HEK293T (cell line): ENCODE data around the gene TRMT10A.

ENCODE experiments used
- CTCF ChIA-PET: fragments of 350-600 bp; formaldehyde crosslinking; extraction: SDS; loops from one replicate; lab custom pipeline; 2021; ENCODE audit warnings: antibody characterized with exemption, inconsistent platforms; lab: Yijun Ruan, JAX
- POLR2A ChIA-PET: fragments of 350-600 bp; formaldehyde crosslinking; extraction: SDS; loops from one replicate; lab custom pipeline; 2020; ENCODE audit warnings: antibody characterized with exemption, inconsistent platforms; lab: Yijun Ruan, JAX
- DNase-seq: peaks from one replicate; pipeline ENCODE4 v3.0.0; 2012; ENCODE audit warnings: mixed read lengths; ENCODE audit errors: extremely low spot score
- ARNT ChIP-seq: fragments of 450-650 bp; IDR thresholded peaks from 2 replicates; pipeline ENCODE4 v1.6.1; 2017; ENCODE audit warnings: mild to moderate bottlenecking
- BHLHE40 ChIP-seq: fragments of 450-650 bp; IDR thresholded peaks from 2 replicates; pipeline ENCODE4 v1.6.1; 2016; ENCODE audit warnings: mild to moderate bottlenecking, moderate library complexity, borderline replicate concordance
- CTBP1 ChIP-seq: fragments of 450-650 bp; IDR thresholded peaks from 2 replicates; pipeline ENCODE4 v1.6.1; 2016; ENCODE audit warnings: borderline replicate concordance
- ELF4 ChIP-seq: fragments of 450-650 bp; IDR thresholded peaks from 2 replicates; pipeline ENCODE4 v1.6.1; 2017; ENCODE audit warnings: antibody characterized with exemption
- FOXA1 ChIP-seq: fragments of 450-650 bp; IDR thresholded peaks from 2 replicates; pipeline ENCODE4 v1.6.1; 2016; ENCODE audit warnings: mild to moderate bottlenecking
- FOXK2 ChIP-seq: fragments of 450-650 bp; IDR thresholded peaks from 2 replicates; pipeline ENCODE4 v1.6.1; 2016; ENCODE audit warnings: mild to moderate bottlenecking
- FOXM1 ChIP-seq: fragments of 450-650 bp; IDR thresholded peaks from 2 replicates; pipeline ENCODE4 v1.6.1; 2017; ENCODE audit warnings: mild to moderate bottlenecking, borderline replicate concordance
- HDGF ChIP-seq: fragments of 450-650 bp; IDR thresholded peaks from 2 replicates; pipeline ENCODE4 v1.6.1; 2017; ENCODE audit warnings: antibody characterized with exemption, borderline replicate concordance
- L3MBTL2 ChIP-seq: fragments of 450-650 bp; conservative IDR thresholded peaks from 2 replicates; pipeline ENCODE4 v1.6.1; 2016; ENCODE audit warnings: mild to moderate bottlenecking
- LEF1 ChIP-seq: fragments of 450-650 bp; IDR thresholded peaks from 2 replicates; pipeline ENCODE4 v1.6.1; 2017; ENCODE audit warnings: mild to moderate bottlenecking, borderline replicate concordance
- NFRKB ChIP-seq: fragments of 450-650 bp; IDR thresholded peaks from 2 replicates; pipeline ENCODE4 v1.6.1; 2016; ENCODE audit warnings: mild to moderate bottlenecking, moderate library complexity
- SP1 ChIP-seq: fragments of 450-650 bp; IDR thresholded peaks from 2 replicates; pipeline ENCODE4 v1.6.1; 2017
- SUZ12 ChIP-seq: fragments of 450-650 bp; IDR thresholded peaks from 2 replicates; pipeline ENCODE4 v1.6.1; 2016; ENCODE audit warnings: mild to moderate bottlenecking
- TARDBP ChIP-seq: fragments of 450-650 bp; IDR thresholded peaks from 2 replicates; pipeline ENCODE4 v1.6.1; 2016
- ZNF384 ChIP-seq: fragments of 450-650 bp; IDR thresholded peaks from 2 replicates; pipeline ENCODE4 v1.6.1; 2016
- TF ChIP-seq, protein P1 (sequence below): fragments of 450-650 bp; IDR thresholded peaks from 2 replicates; pipeline ENCODE4 v1.6.1; 2016

Gene TRMT10A

GRCh38 chr4:99563310-99564186 lies at the start of gene TRMT10A:
Gene TRMT10A (minus strand): TSS chr4:99564039. CDS start chr4:99559338, 4,701 bp downstream.
- TF ChIP-seq FOXK2 (no peak), L3MBTL2 (peak; percentile 53; the same call in 1 of the 2 replicates), CTBP1 (no peak), FOXM1 (no peak), ELF4 (peak; percentile 73)
- TF ChIP-seq, protein P1, sequence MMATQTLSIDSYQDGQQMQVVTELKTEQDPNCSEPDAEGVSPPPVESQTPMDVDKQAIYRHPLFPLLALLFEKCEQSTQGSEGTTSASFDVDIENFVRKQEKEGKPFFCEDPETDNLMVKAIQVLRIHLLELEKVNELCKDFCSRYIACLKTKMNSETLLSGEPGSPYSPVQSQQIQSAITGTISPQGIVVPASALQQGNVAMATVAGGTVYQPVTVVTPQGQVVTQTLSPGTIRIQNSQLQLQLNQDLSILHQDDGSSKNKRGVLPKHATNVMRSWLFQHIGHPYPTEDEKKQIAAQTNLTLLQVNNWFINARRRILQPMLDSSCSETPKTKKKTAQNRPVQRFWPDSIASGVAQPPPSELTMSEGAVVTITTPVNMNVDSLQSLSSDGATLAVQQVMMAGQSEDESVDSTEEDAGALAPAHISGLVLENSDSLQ = peak; percentile 96
- ChIA-PET CTCF (no interaction called here), POLR2A (interaction anchor here (0.6 to 2.1 kb wide), 12 partner anchors 10 to 387 kb away, joined by 3 to 14 read pairs (median 6); partner anchors contain the start of genes DAPP1, DNAJB14, H2AZ1 and LAMTOR3)
- peak; percentile 87 for DNase-seq

DNA sequence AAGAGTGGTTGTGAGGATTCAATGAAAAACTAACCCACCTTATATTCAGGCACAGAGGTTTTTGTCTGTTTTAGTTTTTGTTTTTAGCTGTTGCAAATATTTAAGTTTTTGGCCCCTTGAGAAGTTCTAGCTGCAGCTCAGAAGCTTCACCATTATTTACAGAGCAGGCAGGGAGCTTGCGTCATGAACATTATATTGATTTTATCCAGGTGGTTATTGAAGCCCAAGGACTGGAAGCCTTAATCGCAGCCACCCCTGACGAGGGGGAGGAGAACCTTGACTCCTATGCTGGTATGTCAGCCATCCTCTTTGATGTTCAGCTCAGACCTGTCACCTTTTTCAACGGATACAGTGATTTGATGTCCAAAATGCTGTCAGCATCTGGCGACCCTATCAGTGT lies 48.9 kb upstream of the TRMT10A start:
- POLR2A ChIA-PET = no interaction called here
- DNase-seq = no peak
- CTCF ChIA-PET = interaction anchor here (0.6 kb wide), 1 partner anchor 15 kb away, joined by 3 read pairs; no protein-coding TSS in a partner anchor
- TF ChIP-seq, protein P1 = no peak
- TF ChIP-seq FOXM1 = no peak
- TF ChIP-seq LEF1 = no peak
- TF ChIP-seq BHLHE40 = no peak
- TF ChIP-seq NFRKB = no peak
- TF ChIP-seq FOXA1 = no peak
- TF ChIP-seq FOXK2 = no peak

- TF ChIP-seq FOXM1 = no peak
- no peak for TF ChIP-seq NFRKB
- TF ChIP-seq CTBP1 = no peak
- CTCF ChIA-PET = interaction anchor here (0.6 kb wide), 1 partner anchor 15 kb away, joined by 3 read pairs; no protein-coding TSS in a partner anchor
- POLR2A ChIA-PET = no interaction called here
- DNase-seq = no peak
These were observed 48.4 kb upstream of the TRMT10A start for GRCh38 chr4:99612281-99612680.

DNA sequence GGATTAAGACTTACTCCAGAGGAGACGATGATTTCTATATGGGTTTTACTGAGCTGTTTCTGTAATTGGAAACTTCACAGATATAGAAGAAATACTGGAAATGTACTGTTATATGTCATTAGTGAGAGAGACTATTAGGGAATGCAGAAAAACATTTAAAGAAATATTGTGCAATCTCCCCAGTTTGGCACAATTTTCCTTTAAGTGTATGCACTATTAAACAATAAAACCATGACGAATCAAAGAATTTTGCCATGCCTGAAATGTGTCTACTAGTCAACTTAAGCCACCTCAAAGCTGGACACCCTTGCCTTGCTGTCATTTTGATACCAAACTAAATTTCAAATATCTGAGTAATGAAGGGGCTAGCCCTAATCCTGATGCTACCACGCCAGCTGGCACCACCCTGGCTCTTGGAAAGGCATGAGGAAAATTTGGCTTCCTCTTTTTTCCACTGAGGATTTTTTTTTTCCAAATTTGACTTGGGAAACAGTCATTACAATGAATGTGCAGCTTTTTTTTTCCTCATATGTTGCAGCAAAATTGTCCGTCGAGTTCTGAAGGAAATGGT lies 46.9 kb upstream of the TRMT10A start:
- ChIA-PET POLR2A (no interaction called here), CTCF (no interaction called here)
- DNase-seq = no peak
- no peak for TF ChIP-seq L3MBTL2
- TF ChIP-seq HDGF = no peak
- TF ChIP-seq BHLHE40 = no peak
- TF ChIP-seq FOXM1 = no peak
- no peak for TF ChIP-seq FOXK2
- TF ChIP-seq SUZ12 = no peak
- no peak for TF ChIP-seq NFRKB
- no peak for TF ChIP-seq ZNF384
- TF ChIP-seq SP1 = no peak
- TF ChIP-seq TARDBP = no peak
- TF ChIP-seq LEF1 = no peak
- TF ChIP-seq CTBP1 = no peak
- no peak for TF ChIP-seq ARNT
- TF ChIP-seq ELF4 = no peak
- TF ChIP-seq FOXA1 = no peak
- TF ChIP-seq, protein P1 = no peak

GRCh38 chr4:99608417-99608816 lies 44.6 kb upstream of the TRMT10A start:
- TF ChIP-seq, protein P1 = no peak
- TF ChIP-seq FOXM1 (no peak), BHLHE40 (no peak), NFRKB (no peak), ARNT (no peak), FOXK2 (no peak), SUZ12 (no peak), HDGF (no peak), LEF1 (no peak), FOXA1 (no peak), ELF4 (no peak), L3MBTL2 (no peak), TARDBP (no peak), CTBP1 (no peak)
- ChIA-PET CTCF (no interaction called here), POLR2A (no interaction called here)
- no peak for DNase-seq

DNA sequence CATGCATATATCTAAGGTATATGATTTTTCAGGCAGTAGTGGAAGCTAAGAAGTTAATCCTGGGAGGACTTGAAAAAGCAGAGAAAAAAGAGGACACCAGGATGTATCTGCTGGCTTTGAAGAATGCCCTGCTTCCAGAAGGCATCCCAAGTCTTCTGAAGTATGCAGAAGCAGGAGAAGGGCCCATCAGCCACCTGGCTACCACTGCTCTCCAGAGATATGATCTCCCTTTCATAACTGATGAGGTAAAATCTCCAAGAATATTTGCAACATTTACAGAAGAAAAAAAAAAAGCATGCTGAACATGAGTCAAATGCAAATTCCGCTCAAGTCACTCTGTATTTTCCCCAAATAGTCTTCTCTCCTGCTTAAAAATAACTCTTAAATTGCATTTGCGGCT lies 42.9 kb upstream of the TRMT10A start:
- ChIA-PET CTCF (no interaction called here), POLR2A (no interaction called here)
- TF ChIP-seq FOXK2 (no peak), ARNT (no peak), SP1 (no peak), LEF1 (no peak), BHLHE40 (no peak), CTBP1 (no peak), TARDBP (no peak), HDGF (no peak), ZNF384 (no peak), SUZ12 (no peak), FOXA1 (no peak), L3MBTL2 (no peak), NFRKB (no peak), ELF4 (no peak), FOXM1 (no peak)
- TF ChIP-seq, protein P1 = no peak
- DNase-seq = no peak
